NCI-H2029 (cell line): Measurements from ENCODE around the gene FTSJ3.
A peak's percentile ranks its signal among the peaks of the same experiment; 100 is the strongest.

Experiments used
- DNase-seq: peaks from one replicate; lab custom pipeline; 2025; lab: John Stamatoyannopoulos, UW

FTSJ3 gene

DNA sequence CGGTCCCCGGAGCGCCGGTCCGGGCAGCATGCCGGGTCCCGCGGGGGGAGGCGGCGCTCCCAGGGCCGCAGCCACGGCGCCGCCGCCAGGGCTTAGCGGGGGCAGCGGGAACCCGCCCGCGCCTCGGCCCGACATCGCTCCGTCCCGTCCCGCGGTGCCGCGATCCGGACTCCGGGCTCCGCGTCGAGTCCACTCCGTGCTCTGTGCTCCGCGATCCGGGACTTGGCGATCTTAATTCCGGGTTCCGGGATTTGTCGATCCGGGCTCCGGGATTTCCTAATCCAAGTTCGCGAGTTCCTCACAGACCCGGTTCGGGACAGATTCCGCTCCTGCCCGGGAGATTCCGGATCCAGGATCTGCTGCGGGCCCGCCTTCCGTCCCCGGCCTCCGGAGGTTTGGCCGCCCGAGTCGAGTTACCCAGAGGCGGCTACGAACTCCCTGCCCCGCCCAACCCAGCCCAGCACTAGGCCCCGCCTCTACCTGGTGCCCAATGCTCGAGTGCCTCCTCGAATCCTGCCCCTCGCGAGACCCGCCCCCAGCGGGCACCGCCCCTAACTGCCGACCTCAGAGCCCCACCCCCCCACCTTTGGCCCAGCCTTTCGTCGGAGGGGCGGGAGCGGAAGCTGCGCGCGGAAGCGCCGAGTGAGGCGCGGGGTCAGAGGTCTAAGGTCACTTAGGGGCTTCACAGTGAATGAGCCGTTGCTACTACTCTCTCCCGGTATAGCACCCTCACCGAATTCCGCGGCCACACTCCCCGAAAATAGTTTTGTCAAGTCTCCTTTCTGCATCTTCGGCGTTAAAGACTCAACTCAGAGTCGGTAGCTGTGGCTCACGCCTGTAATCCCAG is 15.3 kb upstream of the FTSJ3 start, which contains the start of gene SMARCD2:
TSS of gene SMARCD2 (minus strand) at position 146 of the 847 bp plus-strand sequence. CDS start at position 135, 11 bp downstream.
- DNase-seq = peak; percentile 96

- DNase-seq = no peak
Measured at GRCh38 chr17:63842173-63842539, 14.7 kb upstream of the FTSJ3 start.

DNA sequence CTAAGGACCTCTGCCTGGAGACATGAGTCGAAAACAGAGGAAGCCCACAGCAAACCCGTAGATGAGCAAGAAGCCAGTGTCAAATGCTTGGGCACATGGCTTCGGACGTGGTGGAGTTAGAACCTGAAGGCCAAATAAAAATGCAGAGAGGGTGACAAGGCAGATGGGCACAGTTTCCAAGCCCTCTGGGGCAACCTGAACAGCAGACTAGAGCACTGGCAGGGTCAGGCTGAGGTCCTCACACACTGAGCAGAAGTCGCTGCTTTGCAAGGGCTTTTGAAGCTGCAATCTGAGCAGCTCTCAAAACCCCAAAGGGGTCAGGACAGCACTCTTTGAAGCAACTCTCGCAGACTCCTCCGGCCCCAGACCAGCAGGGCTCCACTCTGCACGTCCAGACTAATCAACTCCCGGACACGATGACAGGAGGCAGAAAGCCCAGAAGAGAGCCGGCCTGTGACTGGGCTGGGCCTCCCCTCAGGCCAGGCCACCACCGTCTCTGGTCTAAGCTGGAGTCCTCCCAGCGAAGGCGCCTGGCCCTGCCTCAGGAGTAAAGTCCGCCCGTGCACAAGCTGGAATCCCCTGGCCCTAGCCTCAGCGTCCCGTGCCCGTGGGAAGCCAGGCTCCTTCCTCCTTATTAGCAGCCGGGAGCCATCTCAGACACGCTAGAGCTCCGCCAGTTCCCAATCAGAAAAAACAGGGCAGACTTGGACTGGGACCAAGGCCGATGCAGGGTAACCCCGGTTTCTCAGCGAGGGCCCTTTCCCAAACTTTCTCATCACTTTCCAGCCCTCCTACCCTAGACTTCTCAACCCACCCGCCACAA is 14.1 kb upstream of the FTSJ3 start:
- DNase-seq = no peak

GRCh38 chr17:63840591-63841349 is 13.3 kb upstream of the FTSJ3 start:
- DNase-seq = no peak

- DNase-seq = no peak
Measured at GRCh38 chr17:63838631-63839171, 11.2 kb upstream of the FTSJ3 start.

DNA sequence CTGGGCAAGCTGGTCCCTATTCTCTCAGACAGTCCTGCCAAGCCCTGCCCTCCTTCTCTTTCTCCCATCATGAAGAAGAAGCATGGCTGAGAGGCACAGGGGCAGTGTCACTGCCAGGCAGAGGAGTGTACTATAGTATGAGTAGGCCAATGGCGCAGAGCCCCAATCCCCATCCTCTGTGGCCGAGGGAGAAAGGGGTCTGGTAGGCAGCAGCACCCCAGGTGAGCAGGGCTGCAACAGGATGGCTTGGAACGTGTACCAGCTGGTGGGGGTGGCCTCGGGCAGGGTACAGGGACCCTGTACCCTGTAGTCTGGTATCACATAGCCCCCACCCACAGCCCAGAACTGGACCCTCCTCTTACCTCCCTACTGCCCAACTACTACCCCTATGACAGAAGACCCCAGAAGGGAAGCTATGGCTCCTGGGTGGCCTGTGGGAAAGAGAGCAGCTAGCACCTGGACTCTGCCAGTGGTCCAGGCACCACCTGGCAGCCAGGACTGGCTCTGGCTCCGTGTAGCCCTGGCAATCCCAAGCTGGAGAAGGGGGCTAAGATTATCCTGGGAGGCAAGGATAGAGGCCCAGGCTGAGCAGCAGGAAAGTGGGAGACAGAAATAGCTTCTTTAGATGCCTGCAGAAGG is 10.6 kb upstream of the FTSJ3 start:
- DNase-seq = no peak

GRCh38 chr17:63837480-63837879 is 10.0 kb upstream of the FTSJ3 start:
- DNase-seq = no peak

GRCh38 chr17:63836811-63837210 is 9.3 kb upstream of the FTSJ3 start:
- no peak for DNase-seq

GRCh38 chr17:63835167-63835720 is 7.8 kb upstream of the FTSJ3 start:
- DNase-seq = no peak

GRCh38 chr17:63834431-63835166 is 7.1 kb upstream of the FTSJ3 start:
- DNase-seq = peak; percentile 11

GRCh38 chr17:63833741-63834373 is 6.4 kb upstream of the FTSJ3 start:
- DNase-seq = no peak

- no peak for DNase-seq
Measured at GRCh38 chr17:63833026-63833740, 5.7 kb upstream of the FTSJ3 start.

DNA sequence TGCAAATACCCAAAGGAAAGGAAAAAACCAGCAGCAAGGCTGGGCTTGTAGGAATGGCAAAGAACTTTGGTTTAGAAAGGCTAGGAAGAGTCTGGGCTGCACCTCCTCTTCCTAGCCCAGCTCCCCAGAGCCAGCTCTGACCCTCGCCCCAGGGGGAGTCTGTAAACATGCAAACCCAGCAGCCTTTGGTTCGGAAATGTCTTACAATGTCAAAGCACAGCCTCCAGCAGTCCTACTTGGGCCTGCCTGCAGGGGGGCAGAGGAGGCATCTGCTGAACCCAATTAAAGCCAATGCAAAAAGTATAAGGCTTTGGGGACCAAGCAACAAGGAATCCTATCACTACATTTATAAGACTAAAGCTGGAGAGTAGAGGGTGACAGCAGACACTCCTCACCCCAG is 5.0 kb upstream of the FTSJ3 start:
- DNase-seq = no peak

DNA sequence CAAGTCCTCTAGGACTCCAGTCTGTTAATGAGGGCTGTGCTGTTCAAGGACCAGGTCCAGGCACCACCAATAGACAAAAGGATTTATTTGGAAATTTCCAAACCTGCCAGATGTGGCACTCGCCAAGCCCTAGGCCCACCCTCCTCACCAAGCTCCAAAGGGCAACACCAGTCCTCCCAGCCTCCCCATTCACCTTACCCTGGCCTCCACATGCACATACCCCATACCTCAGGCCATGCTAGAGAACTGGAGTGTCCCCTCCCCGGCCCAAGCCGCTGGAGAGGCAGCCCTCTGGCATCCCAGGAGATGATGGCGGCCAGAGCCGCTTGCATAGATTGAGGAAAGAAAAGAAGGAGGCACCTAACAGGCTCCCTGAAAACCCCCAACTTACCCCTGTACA is 4.6 kb upstream of the FTSJ3 start:
- DNase-seq = no peak

- no peak for DNase-seq
Measured at GRCh38 chr17:63831505-63831904, 4.0 kb upstream of the FTSJ3 start.

DNA sequence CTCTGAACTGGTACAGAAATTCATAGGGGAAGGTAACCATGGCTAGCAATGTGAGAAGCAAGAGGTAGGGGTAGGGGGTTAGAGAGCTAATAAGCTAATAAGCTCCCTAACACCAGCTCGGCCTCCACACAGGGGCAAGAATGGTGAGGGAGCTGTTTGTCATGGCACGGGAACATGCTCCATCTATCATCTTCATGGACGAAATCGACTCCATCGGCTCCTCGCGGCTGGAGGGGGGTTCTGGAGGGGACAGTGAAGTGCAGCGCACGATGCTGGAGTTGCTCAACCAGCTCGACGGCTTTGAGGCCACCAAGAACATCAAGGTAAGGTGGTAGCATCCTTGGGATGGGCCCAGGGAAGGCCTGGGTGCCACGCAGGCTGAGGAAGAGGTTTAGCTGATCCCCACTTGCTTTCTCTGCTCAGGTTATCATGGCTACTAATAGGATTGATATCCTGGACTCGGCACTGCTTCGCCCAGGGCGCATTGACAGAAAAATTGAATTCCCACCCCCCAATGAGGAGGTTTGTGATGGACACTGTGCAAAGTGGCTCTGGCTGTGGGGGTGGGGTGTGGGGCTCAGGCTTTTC is 3.5 kb upstream of the FTSJ3 start:
- DNase-seq = no peak

GRCh38 chr17:63830278-63830677 is 2.8 kb upstream of the FTSJ3 start:
- DNase-seq = no peak

GRCh38 chr17:63828936-63829335 is 1.5 kb upstream of the FTSJ3 start:
- no peak for DNase-seq

GRCh38 chr17:63827801-63828221 is 348 bp upstream of the FTSJ3 start:
- DNase-seq = no peak
